Thyroid gland (tissue), 4 donors: Measurements from ENCODE around the gene MPPED2. TPM values are rescaled to one million over a fixed set of nuclear protein-coding genes. Genes with fewer than 3 reads are reported as not detected.
A peak's percentile ranks its signal among the peaks of the same experiment; 100 is the strongest.

ENCODE experiments used
- DNase-seq, 2 donors: peaks; one replicate each; pipeline ENCODE4 v3.0.0-alpha.2; 2019
- H3K27ac ChIP-seq, 3 donors: fragments of 200-600 bp; sonication (generic); 1 replicate in 2 of 3; 2 replicates in 1 of 3; pipeline ENCODE4 v1.5.1; 2016 to 2019; ENCODE audit warnings: mild to moderate bottlenecking in 1 of 3, moderate library complexity in 1 of 3
- H3K27me3 ChIP-seq: fragments of 200-600 bp; sonication (generic); one replicate; pipeline ENCODE4 v1.5.1; 2019
- H3K36me3 ChIP-seq, 2 donors: fragments of 200-600 bp; sonication (generic); one replicate each; pipeline ENCODE4 v1.5.1; 2016 to 2019
- H3K4me1 ChIP-seq, 2 donors: fragments of 200-600 bp; sonication (generic); one replicate each; pipeline ENCODE4 v1.5.1; 2017 to 2019
- H3K4me3 ChIP-seq, 3 donors: fragments of 200-600 bp; sonication (generic); replicated peaks in 1 of 3; 1 replicate in 2 of 3; 2 replicates in 1 of 3; pipeline ENCODE4 v1.5.1; 2016; ENCODE audit warnings: mild to moderate bottlenecking in 1 of 3
- H3K9me3 ChIP-seq: fragments of 200-600 bp; sonication (generic); one replicate; pipeline ENCODE4 v1.5.1; 2017
- CTCF ChIP-seq, 6 experiments: fragments of 200-600 bp in 3 of 6; fragments of 450-650 bp in 3 of 6; sonication (generic) in 3 of 6; IDR thresholded peaks; one replicate each; pipeline ENCODE4 v1.5.1; 2016 to 2019; ENCODE audit warnings: antibody characterized with exemption in 6 of 6, mild to moderate bottlenecking in 2 of 6, inconsistent platforms in 1 of 6, moderate library complexity in 1 of 6
- POLR2A ChIP-seq, 2 donors: fragments of 450-650 bp; IDR thresholded peaks; one replicate each; pipeline ENCODE4 v1.6.1; 2017; ENCODE audit warnings: antibody characterized with exemption in 2 of 2, mild to moderate bottlenecking in 2 of 2, moderate library complexity in 1 of 2
- WGBS, 2 donors: methylation state at CpG; one replicate each; pipeline ENCODE4 v1.1.5; 2017; 5-methylcytosine and 5-hydroxymethylcytosine counted together
- intact Hi-C: fragments of 100-400 bp; cut with DNase I; formaldehyde crosslinking; loops from one replicate; pipeline ENCODE4 v1.15.1; 2023
- total RNA-seq, 4 donors: library from RNA; depleted of rRNA; stranded (reverse); fragments of >200 nt; gene quantifications; one replicate each; pipeline ENCODE4 v1.2.3, GENCODE V29; 2016

The MPPED2 gene
- total RNA-seq, 4 donors from 2014 or later: 35.5 to 103 (median 75.0) TPM

- Histone ChIP-seq H3K4me1 (peaks cover 20 to 26% of the 10 kb centered on the region in 2 donors), H3K9me3 (no peaks in the 10 kb centered on the region), H3K36me3 (no peaks in the 10 kb centered on the region), H3K27me3 (no peaks in the 10 kb centered on the region), H3K27ac (no peak overlapping the region), H3K4me3 (no peak overlapping the region)
- peak; percentile 41 to 48 for DNase-seq
- intact Hi-C loops: no loop called here
- TF ChIP-seq POLR2A (IDR thresholded peaks at IDR 0.05) (no peak), CTCF (IDR thresholded peaks at IDR 0.05) (no peak)
- 43 to 46% methylated on average over 3 of the region's 3 CpGs for WGBS, 2 donors
These were observed 77.6 kb downstream of the MPPED2 start for GRCh38 chr11:30508594-30508993.

- no peaks in the 10 kb centered on the region for H3K27me3 ChIP-seq
- peaks cover 41 to 48% of the 10 kb centered on the region in 2 donors for H3K4me1 ChIP-seq
- no peak for DNase-seq
- WGBS, 2 donors: 93 to 95% methylated on average over 3 of the region's 3 CpGs
- no peak for TF ChIP-seq POLR2A (IDR thresholded peaks at IDR 0.05)
- TF ChIP-seq CTCF (IDR thresholded peaks at IDR 0.05): no peak
- peak overlapping the region in 1 of 3 donors; percentile 0 for H3K27ac ChIP-seq
- H3K9me3 ChIP-seq: no peaks in the 10 kb centered on the region
- intact Hi-C loops: no loop called here
- no peak overlapping the region for H3K4me3 ChIP-seq
- H3K36me3 ChIP-seq: no peaks in the 10 kb centered on the region
These were observed 80.5 kb downstream of the MPPED2 start for GRCh38 chr11:30505603-30506002.

GRCh38 chr11:30504468-30504867 is 81.7 kb downstream of the MPPED2 start:
- Histone ChIP-seq H3K9me3 (no peaks in the 10 kb centered on the region), H3K36me3 (no peaks in the 10 kb centered on the region), H3K4me3 (no peak overlapping the region), H3K27me3 (no peaks in the 10 kb centered on the region), H3K27ac (peak overlapping the region in 2 of 3 donors; percentile 31 to 72), H3K4me1 (peaks cover 41 to 48% of the 10 kb centered on the region in 2 donors)
- no peak for DNase-seq
- WGBS, 2 donors: 31 to 36% methylated on average over 2 of the region's 2 CpGs
- TF ChIP-seq POLR2A (IDR thresholded peaks at IDR 0.05): no peak
- no peak for TF ChIP-seq CTCF (IDR thresholded peaks at IDR 0.05)
- intact Hi-C loops: no loop called here

GRCh38 chr11:30503156-30503555 is 83.0 kb downstream of the MPPED2 start:
- intact Hi-C loops: no loop called here
- Histone ChIP-seq H3K27ac (peak overlapping the region; percentile 10 to 72 (median 68)), H3K4me3 (no peak overlapping the region), H3K36me3 (no peaks in the 10 kb centered on the region), H3K9me3 (no peaks in the 10 kb centered on the region), H3K27me3 (no peaks in the 10 kb centered on the region), H3K4me1 (peaks cover 37 to 39% of the 10 kb centered on the region in 2 donors)
- TF ChIP-seq POLR2A (IDR thresholded peaks at IDR 0.05) (no peak), CTCF (IDR thresholded peaks at IDR 0.05) (no peak)
- WGBS, 2 donors: 80 to 94% methylated on average over 6 of the region's 6 CpGs
- DNase-seq: no peak

GRCh38 chr11:30502305-30502704 is 83.8 kb downstream of the MPPED2 start:
- intact Hi-C loops: no loop called here
- no peak for DNase-seq
- 79% methylated on average over 2 of the region's 2 CpGs for WGBS, 2 donors
- H3K27me3 ChIP-seq: no peaks in the 10 kb centered on the region
- TF ChIP-seq CTCF (IDR thresholded peaks at IDR 0.05) (no peak), POLR2A (IDR thresholded peaks at IDR 0.05) (no peak)
- H3K4me1 ChIP-seq: peaks cover 37% of the 10 kb centered on the region in 2 donors
- no peak overlapping the region for H3K4me3 ChIP-seq
- peak overlapping the region in 2 of 3 donors; percentile 12 to 25 for H3K27ac ChIP-seq
- no peaks in the 10 kb centered on the region for H3K36me3 ChIP-seq
- no peaks in the 10 kb centered on the region for H3K9me3 ChIP-seq
